NCI-H2227 treated with DMSO at 0.1 percent for 48 hours (cell line): ENCODE data around the gene RSAD2.

ENCODE experiments used
- DNase-seq: peaks from one replicate; lab custom pipeline; 2025; lab: John Stamatoyannopoulos, UW

RSAD2 gene

DNA sequence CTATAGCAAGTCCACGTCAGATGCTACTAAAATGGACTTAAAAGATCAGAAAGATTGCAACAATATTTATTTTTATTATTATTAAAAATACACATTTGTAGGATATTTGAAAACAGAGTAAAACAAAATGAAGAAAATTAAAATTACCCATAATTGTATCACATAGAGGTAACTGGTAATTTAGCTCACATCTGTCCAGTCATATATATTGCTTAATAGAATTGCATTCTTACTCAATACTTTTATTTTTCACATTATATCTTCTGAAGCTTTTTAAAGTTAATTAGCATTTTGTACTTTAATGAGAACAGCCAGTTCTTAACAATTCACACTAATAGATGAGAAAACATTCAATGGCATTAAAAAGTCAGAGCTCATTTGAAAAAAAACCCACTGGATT lies 28.1 kb downstream of the RSAD2 start:
- DNase-seq, result no peak

- DNase-seq, result no peak
Observed at GRCh38 chr2:6906165-6906741, 28.7 kb downstream of the RSAD2 start.

- no peak for DNase-seq
Observed at GRCh38 chr2:6908291-6908690, 30.7 kb downstream of the RSAD2 start.

GRCh38 chr2:6909431-6910385 lies 32.1 kb downstream of the RSAD2 start:
- no peak for DNase-seq

DNA sequence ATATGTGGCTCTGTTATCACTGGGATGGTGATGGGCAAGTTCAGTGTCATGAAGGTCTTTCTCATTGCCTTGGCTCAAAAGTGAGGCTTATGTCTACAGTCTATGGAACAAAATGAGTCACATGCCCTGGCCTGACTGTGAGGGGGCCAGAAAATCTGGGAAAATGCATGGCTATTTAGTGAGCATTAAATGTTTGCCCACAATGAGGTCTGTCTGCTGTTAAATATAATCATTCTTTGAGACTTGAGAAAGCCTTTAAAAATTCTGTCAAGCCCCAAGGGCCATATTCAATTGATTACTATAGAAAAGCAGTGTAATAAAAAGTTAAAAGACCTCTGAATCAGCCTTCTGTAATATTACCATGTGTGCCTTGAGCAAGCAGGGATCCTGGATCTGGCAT lies 34.1 kb downstream of the RSAD2 start:
- no peak for DNase-seq

DNA sequence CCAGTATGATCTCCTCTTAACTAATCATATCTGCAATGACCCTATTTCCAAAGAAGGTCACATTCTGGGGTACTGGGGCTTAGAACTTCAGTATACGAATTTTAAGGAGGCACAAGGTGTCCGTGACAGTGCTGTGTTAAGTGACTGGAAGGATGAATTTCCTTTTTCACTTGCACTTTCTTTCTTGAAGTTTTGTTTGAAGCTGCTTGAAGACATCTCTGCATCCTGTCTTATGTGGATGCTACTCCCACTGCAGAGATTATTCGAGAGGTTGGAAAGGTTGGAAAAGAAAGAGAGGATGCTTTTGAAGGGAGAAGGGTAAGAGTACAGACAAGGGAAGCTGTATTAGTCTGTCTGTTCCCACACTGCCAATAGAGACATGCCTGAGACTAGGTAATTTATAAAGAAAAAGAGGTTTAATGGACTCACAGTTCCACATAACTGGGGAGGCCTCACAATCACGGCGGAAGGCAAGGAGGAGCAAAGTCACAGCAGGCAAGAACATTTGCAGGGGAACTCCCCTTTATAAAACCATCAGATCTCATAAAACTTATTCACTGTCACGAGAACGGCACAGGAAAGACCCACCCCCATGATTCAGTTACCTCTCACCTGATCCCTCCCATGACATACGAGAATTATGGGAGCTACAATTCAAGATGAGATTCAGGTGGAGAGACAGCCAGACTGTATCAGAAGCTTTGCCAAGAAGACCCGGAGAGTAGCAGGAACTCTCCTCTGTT lies 36.0 kb downstream of the RSAD2 start:
- no peak for DNase-seq

- no peak for DNase-seq
Observed at GRCh38 chr2:6914828-6915227, 37.3 kb downstream of the RSAD2 start.

- no peak for DNase-seq
Observed at GRCh38 chr2:6915399-6915798, 37.8 kb downstream of the RSAD2 start.

GRCh38 chr2:6916224-6916623 lies 38.6 kb downstream of the RSAD2 start:
- no peak for DNase-seq

- DNase-seq, result no peak
Observed at GRCh38 chr2:6916736-6917070, 39.1 kb downstream of the RSAD2 start.

GRCh38 chr2:6917071-6917760 lies 39.6 kb downstream of the RSAD2 start, which contains the start of gene RNF144A:
RNF144A (plus strand) TSS chr2:6917412; CDS start chr2:6996927, 79,515 bp downstream.
- DNase-seq, result peak; percentile 43

GRCh38 chr2:6917761-6918421 lies 40.3 kb downstream of the RSAD2 start:
- no peak for DNase-seq

DNA sequence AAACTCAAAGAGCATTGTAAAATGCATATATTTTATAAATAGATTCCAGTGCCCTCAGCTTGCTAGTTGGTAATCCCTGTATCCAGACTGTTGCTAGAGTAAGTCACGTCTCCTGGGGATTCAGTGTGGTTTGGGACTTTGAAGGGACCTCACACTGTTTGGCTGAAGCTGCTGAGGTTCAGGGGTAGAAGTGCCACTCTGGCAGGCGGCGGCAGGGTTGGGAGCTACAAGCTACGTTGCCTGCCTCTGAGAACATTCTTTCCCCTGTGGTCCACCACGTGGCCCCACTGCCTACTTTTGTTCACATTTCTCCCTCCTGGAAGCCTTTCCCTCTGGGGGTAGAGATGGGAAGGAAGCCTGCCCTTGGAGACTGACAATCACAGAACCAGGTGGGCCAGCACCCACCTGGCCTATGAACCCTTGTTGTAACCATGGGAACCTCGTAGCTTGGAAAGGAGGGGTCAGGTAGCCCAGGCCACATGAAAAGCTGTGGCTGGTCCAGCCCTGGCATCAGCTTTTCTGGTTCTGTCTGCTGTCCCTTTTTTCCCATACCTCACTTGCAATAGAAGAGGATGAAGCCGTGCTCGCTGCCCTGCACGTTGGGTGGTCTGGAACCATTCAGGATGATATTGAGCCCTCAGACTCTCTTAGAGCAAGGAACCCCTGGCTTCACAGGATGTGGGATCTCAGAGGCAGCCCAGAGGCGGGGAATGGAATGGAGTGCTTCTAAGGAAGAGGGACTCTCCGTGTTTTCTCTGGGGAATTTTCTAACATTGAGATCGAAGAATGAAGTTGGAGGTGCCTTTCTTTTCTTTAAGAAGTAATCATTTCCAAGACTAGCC lies 42.5 kb downstream of the RSAD2 start:
- no peak for DNase-seq

GRCh38 chr2:6920743-6921064 lies 43.1 kb downstream of the RSAD2 start:
- no peak for DNase-seq

- DNase-seq, result no peak
Observed at GRCh38 chr2:6921321-6921922, 43.8 kb downstream of the RSAD2 start.

DNA sequence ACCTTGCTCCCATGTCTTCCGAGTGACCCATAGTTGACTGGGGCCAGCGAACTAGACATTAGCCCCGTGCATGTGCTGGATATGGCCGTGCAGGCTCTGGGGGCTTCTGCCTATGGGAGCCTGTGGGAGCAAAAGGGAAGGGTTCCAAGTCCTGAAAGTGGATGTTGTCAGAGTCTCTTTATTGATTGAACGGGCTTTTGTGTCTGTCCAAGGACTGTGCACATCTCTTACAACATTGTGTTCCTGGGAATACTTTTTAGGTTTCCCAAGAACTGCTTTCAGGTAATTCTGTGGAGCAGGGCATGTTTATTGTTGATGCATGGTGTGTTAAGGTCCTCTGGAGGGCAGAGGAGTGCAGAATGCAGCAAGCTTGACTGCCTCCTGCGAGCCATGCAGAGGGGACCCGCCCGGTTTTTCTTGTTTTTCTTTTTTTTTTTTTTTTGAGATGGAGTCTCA lies 44.7 kb downstream of the RSAD2 start:
- DNase-seq, result no peak

DNA sequence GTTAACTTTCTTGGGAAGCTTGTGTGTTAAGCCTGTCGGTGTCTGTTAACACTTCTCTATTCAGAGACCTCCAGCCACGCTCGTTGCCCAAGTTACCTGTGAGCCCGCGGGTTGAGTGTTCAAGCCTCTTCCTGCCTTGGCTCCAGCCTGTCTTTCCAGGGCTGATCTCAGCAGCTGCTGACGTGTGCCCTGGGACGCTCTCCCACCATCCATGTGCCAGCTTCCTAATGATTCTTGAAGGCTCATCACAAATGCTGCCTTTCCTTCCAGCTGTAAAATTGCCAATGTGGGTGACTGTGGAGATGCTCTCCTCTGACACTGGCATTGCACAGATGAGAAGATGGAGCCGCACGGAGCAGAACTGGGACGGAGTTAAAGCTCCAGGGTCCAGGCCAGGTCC lies 45.7 kb downstream of the RSAD2 start:
- no peak for DNase-seq

DNA sequence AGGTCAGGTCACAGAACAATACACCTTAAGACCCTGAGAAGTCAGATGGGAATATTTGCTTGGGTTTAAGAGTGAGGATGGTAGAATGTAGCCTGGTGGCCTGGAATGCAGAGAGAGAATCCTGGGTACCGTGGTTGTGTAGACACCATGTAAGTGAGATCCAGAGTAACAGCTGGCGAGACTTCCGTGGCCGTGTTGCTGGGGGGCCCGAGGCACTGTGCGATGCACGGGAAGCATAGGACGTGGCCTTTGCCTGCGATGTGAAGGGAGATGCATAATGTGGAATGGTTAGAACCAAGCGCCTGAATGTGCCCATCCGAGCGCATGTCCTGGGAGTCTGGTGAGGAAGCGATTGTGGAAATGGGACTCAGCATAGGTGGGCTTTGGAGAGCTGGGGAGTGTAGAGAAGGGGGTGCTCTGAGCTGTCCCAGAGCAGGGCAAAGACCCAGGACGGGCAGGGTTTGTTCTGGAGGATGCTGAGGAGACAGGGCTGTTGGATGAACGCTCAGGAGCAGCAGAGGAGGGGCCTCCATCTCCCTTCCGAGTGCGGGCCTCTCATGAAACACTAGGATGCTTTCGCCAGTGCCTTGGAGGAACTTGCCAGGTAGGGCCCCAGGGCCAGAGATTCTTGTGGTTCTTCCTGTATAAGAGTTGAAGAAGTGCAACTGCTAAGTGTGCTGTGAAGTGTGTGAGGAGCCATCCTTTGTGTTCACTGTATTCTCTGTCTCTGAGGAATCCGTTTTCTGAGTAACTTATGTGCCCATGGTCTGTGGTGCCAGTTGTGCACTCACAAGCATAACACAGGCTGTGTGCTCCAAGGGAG lies 46.7 kb downstream of the RSAD2 start:
- no peak for DNase-seq

GRCh38 chr2:6924924-6925409 lies 47.4 kb downstream of the RSAD2 start:
- no peak for DNase-seq
